Measurements from ENCODE around the gene PACRG.

DNA sequence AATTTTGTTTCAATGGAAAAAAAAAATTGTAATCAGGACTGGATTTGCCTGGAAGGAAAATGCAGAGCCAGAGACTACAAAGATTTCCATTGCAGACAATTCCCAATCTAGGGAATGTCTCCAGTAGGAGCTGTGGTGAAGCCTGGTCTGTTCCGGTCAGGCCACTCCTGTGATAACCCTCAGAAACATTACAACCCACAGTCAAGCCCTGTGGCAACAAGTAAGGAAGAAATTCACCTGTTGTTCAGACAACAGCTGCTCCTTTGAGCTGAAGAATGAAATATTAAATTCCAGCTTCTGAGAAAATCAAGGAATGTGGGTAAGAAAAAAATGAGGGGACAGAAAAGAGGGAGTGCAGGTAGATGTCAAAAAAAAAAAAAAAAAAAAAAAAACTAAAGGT lies 8.2 kb upstream of the PACRG start:
- TF ChIP-seq, protein P1, sequence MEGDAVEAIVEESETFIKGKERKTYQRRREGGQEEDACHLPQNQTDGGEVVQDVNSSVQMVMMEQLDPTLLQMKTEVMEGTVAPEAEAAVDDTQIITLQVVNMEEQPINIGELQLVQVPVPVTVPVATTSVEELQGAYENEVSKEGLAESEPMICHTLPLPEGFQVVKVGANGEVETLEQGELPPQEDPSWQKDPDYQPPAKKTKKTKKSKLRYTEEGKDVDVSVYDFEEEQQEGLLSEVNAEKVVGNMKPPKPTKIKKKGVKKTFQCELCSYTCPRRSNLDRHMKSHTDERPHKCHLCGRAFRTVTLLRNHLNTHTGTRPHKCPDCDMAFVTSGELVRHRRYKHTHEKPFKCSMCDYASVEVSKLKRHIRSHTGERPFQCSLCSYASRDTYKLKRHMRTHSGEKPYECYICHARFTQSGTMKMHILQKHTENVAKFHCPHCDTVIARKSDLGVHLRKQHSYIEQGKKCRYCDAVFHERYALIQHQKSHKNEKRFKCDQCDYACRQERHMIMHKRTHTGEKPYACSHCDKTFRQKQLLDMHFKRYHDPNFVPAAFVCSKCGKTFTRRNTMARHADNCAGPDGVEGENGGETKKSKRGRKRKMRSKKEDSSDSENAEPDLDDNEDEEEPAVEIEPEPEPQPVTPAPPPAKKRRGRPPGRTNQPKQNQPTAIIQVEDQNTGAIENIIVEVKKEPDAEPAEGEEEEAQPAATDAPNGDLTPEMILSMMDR (IDR thresholded peaks at IDR 0.05) = no peak
- TF ChIP-seq POLR2A (IDR thresholded peaks at IDR 0.05) = no peak
- no peak for TF ChIP-seq EP300 (IDR thresholded peaks at IDR 0.05)
